ENCODE measurements around the gene INTS1.

Gene INTS1

DNA sequence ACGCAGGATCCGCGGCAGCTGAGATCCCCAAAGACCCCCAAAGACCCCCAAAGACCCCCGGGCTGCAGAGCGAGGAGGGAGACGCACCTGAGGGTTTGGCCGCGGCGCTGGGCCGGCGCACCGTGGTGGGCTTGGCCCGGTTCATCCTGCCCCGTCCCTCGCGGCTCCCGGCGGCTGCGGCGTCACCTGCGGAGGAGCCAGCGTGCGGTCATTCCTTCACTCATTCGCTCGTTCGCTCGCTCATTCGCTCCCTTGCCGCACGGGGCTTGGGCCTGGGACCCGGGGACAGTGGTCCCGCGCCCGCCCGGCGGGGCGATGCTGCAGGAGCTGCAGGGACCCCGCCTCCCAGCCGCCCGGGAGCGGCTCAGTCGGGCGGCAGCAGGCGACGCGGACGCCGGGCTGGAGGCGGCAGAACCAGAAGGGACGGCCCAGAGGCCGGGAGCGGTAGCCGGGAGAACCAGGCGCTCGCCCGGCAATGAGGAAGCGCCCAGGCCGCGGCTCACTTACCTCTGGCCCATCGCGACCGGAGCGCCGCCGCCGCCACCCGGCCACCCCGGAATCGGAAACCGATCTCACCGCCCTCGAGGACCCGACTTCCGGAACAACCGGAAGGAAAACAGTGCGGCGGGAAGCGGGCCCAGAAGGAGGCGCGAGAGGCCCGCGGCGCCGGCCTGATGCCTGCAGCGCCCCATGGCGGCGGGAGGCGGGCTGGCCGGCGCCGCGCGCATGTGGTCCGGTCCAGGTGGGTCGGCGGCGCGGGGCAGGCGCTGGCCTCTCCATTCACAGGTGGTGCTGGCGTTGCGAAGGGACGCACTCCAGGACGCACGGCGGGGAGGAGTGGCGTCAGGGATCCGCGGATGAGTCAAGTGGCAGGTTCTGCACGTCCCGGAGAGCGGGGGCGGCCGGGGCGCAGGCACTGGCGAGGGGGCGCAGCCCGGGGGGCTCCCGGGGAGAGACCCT lies at the start of gene INTS1:
Gene INTS1 (minus strand): TSS at position 574 of the 960 bp plus-strand sequence. CDS start 429 bp downstream, at position 145.
- in situ Hi-C loops (cut with MboI; ENCODE audit: low sequenced_read_pairs): no loop called here

DNA sequence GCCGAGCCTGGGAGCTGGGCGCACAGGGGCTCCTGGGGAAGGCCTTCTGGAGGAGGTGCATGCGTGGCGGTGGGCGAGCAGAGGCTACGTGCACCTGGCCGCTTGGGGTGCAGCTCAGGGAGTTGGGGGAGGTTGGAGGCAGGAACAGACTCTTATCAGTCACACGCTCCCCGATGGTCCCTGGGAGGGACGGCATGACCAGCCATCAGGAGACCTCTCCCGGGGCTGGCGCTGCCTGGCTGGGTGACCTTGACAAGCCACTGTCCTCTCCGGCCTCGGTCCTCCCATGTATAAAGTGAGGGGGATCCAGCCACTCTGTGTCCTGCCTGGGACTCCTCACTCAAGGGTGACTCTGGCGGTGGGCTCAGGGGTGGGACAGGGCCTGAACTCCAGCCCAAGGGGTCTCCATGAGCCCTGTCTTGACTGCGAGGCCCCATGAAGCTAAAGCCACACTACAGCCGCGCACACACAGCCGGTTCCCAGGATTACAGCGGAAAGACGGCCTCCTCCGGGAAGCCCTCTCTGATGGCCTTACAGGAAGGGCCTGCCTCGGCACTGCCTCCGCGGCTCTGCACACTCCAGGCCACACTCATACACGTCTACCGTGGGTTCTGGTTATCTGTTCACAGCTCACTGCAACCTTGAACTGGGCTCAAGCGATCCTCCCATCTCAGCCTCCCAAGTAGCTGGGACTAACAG lies 49.5 kb upstream of the INTS1 start:
- in situ Hi-C loops (cut with MboI; ENCODE audit: low sequenced_read_pairs): no loop called here

- in situ Hi-C loops (cut with MboI; ENCODE audit: low sequenced_read_pairs): no loop called here
These were observed 48.0 kb upstream of the INTS1 start for GRCh38 chr7:1552200-1552599.

DNA sequence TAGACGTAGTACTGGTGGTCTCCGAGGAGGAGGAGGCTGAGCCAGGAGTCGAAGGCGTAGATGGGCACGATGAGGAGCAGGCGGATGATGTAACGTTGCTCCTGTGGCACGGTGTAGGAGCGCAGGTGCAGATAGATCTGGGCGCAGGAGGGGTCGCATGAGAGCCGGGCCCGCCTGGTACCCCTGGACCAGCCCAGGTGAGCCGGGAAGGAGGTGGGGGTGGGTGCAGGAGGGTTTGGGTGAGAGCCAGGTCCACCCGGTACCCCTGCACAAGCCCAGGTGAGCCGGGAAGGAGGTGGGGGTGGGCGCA lies 46.6 kb upstream of the INTS1 start:
- in situ Hi-C loops (cut with MboI; ENCODE audit: low sequenced_read_pairs): no loop called here

DNA sequence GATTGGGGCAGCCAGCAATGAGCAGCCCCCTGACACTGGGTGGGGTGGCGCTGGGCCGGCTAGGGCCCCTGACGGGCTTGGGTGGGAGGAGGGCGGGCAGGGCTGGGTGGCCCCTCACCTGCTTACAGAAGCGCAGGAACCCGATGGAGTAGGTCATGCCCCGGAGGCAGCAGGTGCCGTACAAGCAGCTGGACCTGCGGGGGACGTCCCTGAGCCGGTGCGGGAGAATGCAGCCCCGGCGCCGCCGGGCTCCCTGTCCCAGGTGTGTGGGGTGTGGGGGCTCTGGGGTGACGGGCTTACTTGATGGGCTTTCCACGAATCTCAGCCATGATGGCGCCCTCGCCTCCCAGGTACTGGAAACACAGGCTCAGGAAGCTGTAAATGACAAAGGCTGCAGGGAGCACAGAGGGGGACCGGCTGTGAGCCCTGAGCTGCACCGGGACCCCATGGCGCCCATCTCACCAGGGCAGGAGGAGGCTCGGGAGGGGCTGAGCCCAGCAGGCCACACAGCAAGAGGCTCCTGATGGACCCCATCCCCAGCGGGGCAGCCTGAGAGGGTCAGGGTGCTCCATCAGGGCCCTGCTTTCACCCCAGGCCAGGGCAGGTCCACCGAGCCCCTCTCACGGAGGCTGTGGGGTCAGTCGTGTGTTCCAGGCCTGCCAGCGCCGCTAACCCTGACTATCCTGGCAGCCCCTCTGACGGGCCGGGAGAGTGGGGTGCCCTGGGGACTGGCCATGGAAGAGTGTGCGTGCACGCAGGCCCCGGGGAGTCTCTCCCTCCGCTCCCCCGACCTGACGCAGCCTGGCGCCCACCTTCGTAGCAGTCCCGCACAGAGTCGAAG lies 46.0 kb upstream of the INTS1 start:
- in situ Hi-C loops (cut with MboI; ENCODE audit: low sequenced_read_pairs): no loop called here

DNA sequence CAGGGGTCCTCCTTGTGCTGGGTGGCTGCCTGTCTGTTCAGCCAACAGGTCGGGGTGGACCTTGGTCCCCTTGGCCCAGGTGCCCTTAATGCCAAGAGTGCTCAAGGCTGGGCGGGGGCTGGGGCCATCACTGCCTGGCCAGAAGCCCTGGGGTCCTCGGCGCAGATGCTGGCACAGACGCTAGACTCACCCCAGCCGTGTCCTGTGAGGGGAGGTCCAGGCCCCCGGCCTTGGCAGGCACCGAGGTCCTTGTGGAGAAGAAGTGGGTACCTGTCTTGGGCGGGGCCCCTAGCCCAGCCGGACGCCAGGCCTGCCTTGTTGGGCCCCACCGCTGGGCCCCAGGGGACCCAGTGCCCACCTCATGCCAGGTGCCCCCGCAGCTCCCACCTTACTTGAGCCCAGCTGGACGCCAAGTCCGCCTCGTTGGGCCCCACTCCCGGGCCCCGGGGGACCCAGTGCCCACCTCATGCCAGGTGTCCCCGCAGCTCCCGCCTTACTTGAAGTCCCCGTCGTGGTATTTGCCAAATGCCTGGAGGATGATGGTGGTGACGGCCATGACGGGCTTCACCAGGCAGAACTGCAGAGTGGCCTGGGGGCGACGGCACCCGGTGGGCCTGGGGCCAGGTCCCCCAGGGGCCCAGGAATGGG lies 45.3 kb upstream of the INTS1 start:
- in situ Hi-C loops (cut with MboI; ENCODE audit: low sequenced_read_pairs): no loop called here

DNA sequence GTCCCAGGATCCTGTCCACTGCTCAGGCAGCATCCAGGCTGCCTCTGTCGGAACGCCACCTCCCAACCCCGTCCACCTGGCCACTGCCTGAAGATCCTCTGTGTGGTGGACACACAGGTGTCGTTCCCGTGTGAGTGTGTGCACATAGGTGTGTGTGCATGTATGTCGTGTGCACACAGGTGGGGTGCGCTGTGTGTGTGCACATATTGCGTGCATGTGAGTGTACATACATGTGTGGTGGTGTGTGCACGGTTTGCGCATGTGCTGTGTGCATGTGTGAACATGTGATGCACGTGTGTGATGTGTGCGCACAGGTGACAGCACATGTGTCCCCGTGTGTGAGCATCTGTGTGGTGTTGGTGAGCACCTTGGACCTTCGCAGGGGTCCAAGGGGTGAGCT lies 44.8 kb upstream of the INTS1 start:
- in situ Hi-C loops (cut with MboI; ENCODE audit: low sequenced_read_pairs): no loop called here

- in situ Hi-C loops (cut with MboI; ENCODE audit: low sequenced_read_pairs): no loop called here
These were observed 44.2 kb upstream of the INTS1 start for GRCh38 chr7:1548438-1548831.

- in situ Hi-C loops (cut with MboI; ENCODE audit: low sequenced_read_pairs): no loop called here
These were observed 43.7 kb upstream of the INTS1 start for GRCh38 chr7:1547777-1548437.

- in situ Hi-C loops (cut with MboI; ENCODE audit: low sequenced_read_pairs): no loop called here
These were observed 43.0 kb upstream of the INTS1 start for GRCh38 chr7:1546909-1547776.

DNA sequence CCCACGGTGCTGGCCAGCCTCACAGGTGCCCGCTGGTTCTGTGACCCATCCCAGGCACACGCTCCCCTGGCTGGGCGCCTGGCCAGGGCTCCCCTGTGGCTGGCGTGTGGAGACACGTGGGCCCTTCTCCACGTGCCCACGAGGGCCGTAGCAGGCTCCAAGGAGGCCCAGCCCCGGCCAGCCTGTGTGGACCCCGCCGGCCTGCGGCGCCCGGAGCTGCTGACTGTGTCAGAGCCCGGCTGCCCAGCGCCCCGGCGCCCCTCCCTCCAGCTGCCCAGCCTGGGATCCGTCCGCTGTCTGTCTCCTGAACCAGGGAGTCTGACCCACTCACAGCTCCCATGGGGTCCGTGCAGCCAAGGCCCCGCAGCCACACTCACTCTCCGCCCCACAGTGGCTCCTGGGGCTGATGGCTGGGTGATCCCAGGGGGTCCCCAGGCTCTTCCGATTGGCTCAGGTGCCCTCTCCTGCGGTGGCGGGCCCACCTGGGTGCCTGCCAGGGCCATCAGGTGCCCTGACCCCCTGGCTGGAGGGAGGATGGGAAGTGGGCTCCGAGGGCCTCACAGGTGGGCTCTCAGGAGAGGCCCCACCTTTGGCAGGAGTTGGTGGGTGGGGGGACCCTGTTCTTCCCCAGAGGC lies 42.2 kb upstream of the INTS1 start:
- in situ Hi-C loops (cut with MboI; ENCODE audit: low sequenced_read_pairs): no loop called here

DNA sequence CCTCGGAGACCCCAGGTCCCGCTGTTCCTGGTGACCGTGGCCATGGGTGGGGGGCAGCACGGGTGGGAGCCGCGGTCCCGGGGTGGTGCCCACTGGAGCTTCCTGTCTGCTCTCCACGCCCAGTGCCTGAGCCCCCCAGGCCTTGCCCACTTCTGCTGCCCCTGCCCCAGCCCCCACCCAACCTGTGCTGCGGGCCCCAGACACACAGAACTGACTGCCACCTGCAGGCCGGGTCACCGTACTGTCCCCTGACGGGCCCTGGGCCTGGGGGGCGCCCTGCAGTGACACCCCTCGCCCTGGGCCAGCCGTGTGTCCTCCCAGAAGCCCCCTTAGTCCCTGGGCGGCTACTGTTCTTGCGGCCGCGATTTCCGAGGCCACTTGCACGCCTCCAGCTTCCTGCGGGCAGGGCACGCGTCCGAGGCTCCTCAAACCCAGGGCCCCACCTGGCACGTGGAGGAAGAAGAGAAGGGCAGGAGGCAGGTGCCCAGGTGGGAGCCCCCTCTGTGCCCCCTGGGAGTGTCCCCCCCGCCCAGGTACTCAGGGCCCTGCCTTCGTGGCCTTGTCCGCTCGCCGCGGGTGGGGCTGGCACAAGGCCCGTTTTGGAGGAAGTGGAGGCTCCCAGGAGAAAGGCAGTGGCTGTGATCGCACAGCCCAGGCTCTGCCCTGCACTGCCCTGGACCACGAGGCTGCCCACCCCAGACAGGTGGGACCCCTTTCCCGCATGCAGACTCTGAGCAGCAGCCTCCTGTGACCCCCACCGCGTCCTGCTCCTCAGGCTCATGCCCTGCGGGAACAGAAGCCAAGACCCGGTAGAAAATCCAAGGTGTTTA lies 41.4 kb upstream of the INTS1 start:
- in situ Hi-C loops (cut with MboI; ENCODE audit: low sequenced_read_pairs): no loop called here

DNA sequence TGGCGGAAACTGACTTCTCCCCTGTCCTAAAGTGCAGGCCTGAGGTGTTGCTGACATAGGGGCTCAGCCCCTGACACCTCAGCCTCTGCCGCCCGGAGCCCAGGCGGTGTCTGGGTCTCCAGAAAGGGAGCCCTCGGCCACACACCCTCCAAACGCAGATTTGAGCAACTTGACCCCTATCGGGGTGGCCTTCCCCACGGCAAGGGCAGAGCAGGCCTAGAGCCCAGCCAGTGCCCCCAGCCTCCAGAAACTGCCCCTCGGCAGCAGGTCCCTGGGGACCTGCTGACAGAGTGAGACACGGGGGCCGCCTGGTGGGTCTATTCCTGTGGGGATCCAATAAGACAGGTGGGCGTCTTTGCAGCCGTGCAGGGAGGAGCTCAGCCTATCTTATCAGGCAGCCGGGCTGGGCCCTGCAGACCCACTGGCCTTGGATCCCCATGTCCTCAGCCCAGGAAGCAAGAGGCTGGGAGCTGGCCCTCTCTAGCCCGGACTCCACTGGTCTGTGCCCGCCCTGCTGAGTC lies 40.8 kb upstream of the INTS1 start:
- in situ Hi-C loops (cut with MboI; ENCODE audit: low sequenced_read_pairs): no loop called here

DNA sequence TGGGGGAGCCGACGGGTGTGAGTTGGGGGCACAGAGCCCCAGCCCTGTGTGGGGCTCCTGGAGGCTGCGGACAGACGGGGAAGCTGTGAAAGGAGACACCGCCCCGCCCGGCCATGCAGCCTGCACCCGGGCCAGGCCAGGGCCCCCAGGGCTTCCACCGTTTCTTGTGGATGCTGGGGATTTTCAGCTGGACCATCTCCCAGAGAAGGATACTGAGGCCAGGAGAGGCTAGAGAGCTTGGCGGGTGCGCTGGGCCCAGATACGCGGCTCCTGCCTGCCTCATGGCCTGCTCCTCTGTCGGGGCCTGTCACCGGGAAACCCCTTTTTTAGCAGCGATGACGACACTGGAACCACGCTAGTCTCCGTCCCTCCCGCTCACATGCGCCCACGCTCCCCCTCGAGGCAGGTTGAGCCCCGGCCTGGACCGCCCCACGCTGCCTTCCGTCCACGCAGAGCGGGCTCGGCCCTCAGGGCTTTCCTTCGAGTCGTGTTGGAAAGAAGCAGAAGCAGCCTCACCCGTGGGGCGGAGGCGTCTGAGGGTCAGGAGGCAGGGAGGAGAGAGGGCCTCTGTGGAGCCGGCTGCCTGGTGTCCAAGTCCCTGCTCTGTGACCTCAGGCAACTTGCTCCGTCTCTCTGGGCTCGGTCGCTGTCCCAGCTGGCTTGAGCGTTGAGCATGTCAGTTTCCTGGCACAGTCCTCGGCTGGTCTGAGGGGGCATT lies 40.1 kb upstream of the INTS1 start:
- in situ Hi-C loops (cut with MboI; ENCODE audit: low sequenced_read_pairs): no loop called here

DNA sequence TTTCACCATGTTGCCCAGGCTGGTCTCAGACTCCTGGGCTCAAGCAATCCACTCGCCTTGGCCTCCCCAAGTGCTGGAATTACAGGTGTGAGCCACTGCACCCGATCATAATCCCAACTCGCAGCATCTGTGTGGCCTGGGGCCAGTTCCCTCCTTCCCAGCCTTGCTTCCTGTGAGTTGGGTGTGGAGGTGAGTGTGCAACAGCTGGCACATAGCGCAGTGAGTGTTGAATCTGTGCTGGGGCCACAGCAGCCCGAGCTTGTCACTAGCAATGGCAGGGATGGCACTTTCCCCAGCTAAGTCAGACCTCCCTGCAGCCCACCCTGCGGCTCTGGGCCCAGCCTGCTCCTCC lies 39.6 kb upstream of the INTS1 start:
- in situ Hi-C loops (cut with MboI; ENCODE audit: low sequenced_read_pairs): no loop called here

GRCh38 chr7:1542841-1543747 lies 38.9 kb upstream of the INTS1 start:
- in situ Hi-C loops (cut with MboI; ENCODE audit: low sequenced_read_pairs): no loop called here
